C4-2B (cell line): ENCODE data around the gene PLD1.

ENCODE experiments used
- H3K27ac ChIP-seq: fragments of 450-650 bp; 2 replicates; pipeline ENCODE4 v1.5.1; 2017
- ZFX ChIP-seq: fragments of 450-650 bp; IDR thresholded peaks from 2 replicates; pipeline ENCODE4 v1.6.1; 2017
- TF ChIP-seq, protein P1 (sequence below): fragments of 450-650 bp; conservative IDR thresholded peaks from 2 replicates; pipeline ENCODE4 v1.5.1; 2017; ENCODE audit warnings: mild to moderate bottlenecking

Gene PLD1

DNA sequence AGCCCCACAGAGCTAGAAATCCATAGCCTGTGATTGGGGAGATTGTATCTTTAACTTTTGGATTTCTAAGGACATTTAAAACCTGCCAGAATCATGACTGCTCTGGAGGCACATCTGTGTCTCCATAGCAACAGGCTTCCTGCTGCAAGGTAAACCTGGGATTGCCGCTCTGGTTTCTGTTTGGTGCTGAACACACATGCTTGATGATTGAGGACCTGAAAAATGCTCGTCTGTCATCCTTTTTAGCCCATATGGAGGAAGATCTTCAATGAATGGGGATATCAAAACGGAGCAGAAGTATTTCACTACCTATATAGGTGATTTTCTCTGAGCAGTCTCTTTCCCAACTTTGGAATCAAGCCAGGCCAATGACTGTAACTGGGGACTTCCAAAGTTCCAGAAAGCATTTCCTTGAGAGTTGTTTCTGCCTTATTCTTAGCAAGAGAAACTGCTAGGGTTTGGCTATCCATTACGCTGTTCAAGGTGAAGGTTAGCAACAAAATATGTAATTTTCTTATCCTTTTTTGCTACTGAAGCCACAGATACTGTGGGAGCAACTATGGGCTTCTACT, 253.6 kb downstream of the PLD1 start:
- H3K27ac ChIP-seq: no peak overlapping the region
- no peak for TF ChIP-seq ZFX
- TF ChIP-seq, protein P1, sequence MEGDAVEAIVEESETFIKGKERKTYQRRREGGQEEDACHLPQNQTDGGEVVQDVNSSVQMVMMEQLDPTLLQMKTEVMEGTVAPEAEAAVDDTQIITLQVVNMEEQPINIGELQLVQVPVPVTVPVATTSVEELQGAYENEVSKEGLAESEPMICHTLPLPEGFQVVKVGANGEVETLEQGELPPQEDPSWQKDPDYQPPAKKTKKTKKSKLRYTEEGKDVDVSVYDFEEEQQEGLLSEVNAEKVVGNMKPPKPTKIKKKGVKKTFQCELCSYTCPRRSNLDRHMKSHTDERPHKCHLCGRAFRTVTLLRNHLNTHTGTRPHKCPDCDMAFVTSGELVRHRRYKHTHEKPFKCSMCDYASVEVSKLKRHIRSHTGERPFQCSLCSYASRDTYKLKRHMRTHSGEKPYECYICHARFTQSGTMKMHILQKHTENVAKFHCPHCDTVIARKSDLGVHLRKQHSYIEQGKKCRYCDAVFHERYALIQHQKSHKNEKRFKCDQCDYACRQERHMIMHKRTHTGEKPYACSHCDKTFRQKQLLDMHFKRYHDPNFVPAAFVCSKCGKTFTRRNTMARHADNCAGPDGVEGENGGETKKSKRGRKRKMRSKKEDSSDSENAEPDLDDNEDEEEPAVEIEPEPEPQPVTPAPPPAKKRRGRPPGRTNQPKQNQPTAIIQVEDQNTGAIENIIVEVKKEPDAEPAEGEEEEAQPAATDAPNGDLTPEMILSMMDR: no peak

DNA sequence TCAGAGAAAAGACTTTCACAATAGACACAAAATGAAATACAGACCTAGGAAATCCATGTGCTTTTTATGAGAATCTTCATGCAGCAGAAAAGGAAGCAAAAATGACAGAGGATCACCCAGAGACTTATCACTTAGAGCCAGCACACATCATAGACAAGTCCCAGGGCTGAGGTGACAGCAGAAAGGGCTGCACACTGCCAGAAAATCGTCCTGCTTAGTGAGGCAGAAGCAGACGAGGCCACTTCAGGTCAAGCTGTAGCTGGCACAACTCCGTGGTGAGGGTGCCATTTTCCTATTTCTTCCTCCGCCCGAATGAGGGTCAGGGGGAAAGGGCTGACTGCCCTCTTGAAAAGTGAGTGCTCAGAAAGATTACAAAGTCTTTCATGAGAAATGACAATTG, 254.1 kb downstream of the PLD1 start:
- TF ChIP-seq ZFX: no peak
- TF ChIP-seq, protein P1: no peak

DNA sequence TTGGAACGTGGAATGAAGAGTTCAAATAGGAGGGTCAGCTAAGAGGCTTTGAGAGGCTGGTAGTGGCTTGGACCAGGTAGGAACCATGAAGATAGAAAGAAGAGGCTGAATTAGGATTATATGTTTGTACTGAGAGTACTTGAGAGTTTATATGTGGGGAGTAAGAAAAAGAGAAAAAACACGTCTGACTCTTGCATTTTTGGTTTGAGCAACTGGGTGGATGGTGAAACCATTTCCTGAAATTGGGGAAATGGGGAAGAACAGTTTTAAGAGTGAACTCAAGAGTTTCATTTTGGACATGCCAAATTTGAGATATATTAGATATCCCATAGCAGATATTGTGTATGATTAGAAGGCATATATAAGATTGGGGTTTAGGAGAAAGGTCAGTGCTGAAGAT, 257.2 kb downstream of the PLD1 start:
- no peak for TF ChIP-seq ZFX
- TF ChIP-seq, protein P1: no peak
- H3K27ac ChIP-seq: no peak overlapping the region

More for the DNA sequence above, 254.1 kb downstream of the PLD1 start:
- H3K27ac ChIP-seq: no peak overlapping the region

DNA sequence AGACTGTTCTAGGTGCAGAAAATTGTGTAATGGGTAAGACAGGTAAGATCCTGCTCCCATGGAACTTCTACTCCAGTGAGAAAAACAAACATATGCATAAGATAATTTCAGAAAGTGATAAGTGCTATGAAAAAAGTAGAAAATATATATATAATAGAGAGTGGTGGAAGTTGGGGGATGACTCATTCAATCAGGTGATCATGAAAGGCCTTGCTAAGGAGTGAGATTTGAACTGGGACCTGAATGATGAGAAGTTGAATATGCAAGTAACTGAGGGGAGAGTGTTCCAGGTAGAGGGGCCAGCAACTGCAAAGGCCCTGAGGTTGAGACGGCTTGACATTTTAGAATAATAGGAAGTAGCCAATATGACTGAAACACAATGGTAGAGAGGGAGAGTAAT, 257.8 kb downstream of the PLD1 start:
- TF ChIP-seq, protein P1: no peak
- no peak for TF ChIP-seq ZFX
- no peak overlapping the region for H3K27ac ChIP-seq

DNA sequence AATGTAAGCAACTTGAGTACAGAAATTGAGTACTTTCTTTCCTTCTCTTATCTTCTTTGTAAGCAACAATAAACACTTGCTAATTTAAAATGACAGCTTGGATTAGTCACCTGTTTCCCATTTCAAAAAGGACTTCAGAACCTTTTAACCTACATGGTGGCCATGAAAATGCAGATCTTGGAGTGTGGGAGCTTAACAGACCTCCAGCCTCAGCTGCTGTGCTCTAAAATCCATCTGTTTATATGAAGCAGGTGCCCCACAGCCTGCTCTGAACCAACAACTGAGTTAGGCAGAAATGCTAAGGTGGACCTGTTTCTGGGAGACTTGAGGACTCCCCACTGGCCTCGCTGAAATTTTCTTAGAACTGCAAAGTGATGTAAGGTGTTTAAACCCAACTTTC, 259.0 kb downstream of the PLD1 start:
- no peak overlapping the region for H3K27ac ChIP-seq
- no peak for TF ChIP-seq ZFX
- TF ChIP-seq, protein P1: no peak
